OCI-LY1 (cell line): Measurements from ENCODE around the gene ADAMTSL2.

Experiments used
- CTCF ChIP-seq: fragments of 200-600 bp; sonication (generic), shearing (Covaris generic); IDR thresholded peaks from 2 replicates; pipeline ENCODE4 v1.5.1; 2017; ENCODE audit warnings: mild to moderate bottlenecking, antibody characterized with exemption, low read length, moderate library complexity, mixed read lengths
- EZH2 ChIP-seq: fragments of 200-600 bp; sonication (generic), shearing (Covaris generic); IDR thresholded peaks from 2 replicates; pipeline ENCODE4 v1.8.0; 2017; ENCODE audit warnings: borderline replicate concordance, mixed run types, mild to moderate bottlenecking, antibody characterized with exemption, low read length, moderate library complexity, mixed read lengths

DNA sequence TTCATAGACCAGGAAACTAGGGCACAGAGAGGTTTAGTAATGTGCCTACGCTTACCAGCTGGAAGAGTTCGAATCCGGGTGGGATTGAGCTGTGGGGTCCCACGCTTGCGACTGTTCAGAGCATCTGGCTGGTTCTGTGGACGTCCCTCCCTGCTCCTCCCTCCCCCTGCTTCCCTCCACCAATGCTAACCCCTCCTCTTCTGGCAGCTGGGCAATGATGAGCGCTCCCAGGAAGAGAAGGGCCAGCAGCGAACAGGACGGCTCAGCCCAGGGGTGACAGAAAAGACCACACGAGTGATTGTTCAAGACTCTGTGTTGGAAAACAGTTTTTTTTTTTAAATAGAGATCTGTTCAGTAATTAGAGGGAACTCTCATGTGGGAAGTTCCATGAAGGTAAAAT lies 67.8 kb downstream of the ADAMTSL2 start:
- no peak for TF ChIP-seq CTCF
- TF ChIP-seq EZH2: no peak
